Inferior parietal cortex (tissue), 1 donor: ENCODE measurements around the gene ZNF142.

ENCODE experiments used
- DNase-seq: peaks from one replicate; pipeline ENCODE4 v3.0.0-alpha.2; 2016; ENCODE audit errors: extremely low spot score

ZNF142 gene, protein sequence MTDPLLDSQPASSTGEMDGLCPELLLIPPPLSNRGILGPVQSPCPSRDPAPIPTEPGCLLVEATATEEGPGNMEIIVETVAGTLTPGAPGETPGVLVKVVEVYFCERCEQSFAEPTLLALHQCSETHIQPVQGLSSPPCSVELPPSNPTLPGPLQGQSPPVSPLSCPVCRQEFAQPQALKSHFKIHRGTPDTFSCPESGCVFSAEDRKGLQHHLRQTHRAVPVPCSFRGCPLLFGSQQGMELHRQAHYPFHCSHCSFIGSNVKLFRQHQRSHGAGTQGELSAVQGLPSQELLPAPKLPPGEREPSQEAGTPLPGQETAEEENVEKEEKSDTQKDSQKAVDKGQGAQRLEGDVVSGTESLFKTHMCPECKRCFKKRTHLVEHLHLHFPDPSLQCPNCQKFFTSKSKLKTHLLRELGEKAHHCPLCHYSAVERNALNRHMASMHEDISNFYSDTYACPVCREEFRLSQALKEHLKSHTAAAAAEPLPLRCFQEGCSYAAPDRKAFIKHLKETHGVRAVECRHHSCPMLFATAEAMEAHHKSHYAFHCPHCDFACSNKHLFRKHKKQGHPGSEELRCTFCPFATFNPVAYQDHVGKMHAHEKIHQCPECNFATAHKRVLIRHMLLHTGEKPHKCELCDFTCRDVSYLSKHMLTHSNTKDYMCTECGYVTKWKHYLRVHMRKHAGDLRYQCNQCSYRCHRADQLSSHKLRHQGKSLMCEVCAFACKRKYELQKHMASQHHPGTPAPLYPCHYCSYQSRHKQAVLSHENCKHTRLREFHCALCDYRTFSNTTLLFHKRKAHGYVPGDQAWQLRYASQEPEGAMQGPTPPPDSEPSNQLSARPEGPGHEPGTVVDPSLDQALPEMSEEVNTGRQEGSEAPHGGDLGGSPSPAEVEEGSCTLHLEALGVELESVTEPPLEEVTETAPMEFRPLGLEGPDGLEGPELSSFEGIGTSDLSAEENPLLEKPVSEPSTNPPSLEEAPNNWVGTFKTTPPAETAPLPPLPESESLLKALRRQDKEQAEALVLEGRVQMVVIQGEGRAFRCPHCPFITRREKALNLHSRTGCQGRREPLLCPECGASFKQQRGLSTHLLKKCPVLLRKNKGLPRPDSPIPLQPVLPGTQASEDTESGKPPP (N-terminal part only)

DNA sequence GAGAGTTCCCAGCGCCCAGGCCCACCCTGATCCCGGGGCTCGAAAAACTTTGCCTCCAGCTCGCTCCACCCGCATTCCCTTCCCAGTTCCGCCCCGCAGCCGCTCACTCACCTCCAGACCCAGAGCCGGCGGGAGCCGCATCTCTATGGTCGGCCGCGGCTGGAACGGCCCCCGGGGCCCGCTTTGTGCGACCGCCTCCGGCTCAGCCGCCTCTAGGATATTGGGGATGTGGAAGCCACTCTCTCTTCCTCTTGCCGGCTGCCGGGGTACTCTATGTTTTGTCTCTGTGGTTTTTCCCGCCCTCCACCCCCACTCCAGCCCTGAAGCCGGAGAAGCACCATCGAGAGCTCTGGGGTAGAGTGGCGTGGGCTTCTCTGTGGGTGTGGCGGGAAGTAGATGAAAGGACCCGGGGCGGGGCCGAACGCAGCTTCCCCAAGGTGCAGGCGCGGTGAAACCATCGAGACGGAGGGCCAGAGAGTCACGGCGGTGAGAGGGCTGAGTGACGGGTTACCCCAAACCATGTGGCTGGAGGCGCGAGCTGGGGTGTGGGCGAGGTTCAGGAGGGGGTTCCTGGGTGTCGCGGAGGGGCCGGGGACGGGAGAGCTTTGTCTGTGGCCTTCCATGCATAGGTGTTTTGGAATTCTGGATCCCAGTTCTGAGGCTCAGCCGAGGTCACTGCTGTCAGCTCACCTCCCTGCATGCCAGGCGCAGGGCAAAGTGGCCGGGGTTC is at the start of gene ZNF142, which contains the start of gene BCS1L:
Gene ZNF142 (minus strand): TSS at position 366 of the 730 bp plus-strand sequence. CDS start 3,194 bp downstream, outside the sequence.
Gene BCS1L (plus strand): TSS at position 426 of the 730 bp plus-strand sequence. CDS start 1,305 bp downstream, outside the sequence.
- DNase-seq: peak; percentile 88

DNA sequence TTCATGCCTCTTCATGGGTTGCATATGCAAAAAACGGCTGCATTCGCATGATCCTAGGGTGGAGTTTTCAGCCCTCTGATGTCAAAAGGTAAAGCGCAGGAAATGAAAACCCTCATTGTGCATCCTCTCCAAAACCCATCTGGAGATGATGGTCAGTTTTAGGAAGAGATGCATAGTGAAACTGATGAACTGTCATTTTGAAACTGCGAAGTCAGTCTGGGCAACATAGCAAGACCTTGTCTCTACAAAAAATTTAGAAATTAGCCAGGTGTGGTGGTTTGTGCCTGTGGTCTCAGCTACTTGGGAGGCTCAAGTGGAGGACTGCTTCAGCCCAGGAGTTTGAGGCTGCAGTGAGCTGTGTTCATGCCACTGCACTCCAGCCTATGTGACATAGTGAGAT is 48.7 kb upstream of the ZNF142 start:
- DNase-seq: no peak

DNA sequence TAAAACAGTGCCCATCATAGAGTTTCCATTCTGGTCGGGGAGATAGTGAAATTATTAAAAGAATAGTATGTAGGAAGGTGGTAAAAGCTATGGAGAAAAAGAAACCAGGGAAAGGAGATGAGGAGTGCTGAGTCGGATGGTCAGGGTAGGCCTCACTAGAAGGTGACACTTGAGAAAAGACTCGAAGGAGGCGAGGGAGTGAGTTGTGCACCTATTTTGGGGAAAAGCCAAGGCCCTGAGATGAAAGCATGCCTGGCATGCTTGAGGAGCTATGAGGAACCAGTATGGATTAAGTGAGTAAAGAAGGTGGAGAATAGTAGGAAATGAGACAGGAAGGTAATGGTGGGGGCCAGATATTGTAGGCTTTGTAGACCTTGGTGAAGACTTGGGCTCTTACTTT is 43.9 kb upstream of the ZNF142 start:
- DNase-seq: no peak

DNA sequence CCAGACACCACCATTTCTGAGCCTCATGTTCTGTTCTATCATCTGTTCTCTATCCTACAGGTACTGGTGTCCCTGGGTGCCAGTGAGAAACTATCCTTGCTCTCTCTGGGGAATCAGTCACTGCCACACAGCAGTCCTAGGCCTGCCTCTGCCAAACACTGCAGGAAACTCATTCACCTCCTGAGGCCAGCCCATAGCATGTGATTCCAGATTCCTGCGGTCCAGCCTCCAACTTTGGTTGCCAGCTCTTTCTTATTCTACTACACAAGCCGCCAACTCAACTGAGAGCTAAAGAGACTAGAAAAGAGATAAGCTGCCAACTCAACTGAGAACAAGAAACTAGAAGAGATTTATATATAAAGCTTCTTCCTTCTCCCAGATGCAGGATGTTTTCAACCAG is 42.4 kb upstream of the ZNF142 start:
- DNase-seq: no peak

DNA sequence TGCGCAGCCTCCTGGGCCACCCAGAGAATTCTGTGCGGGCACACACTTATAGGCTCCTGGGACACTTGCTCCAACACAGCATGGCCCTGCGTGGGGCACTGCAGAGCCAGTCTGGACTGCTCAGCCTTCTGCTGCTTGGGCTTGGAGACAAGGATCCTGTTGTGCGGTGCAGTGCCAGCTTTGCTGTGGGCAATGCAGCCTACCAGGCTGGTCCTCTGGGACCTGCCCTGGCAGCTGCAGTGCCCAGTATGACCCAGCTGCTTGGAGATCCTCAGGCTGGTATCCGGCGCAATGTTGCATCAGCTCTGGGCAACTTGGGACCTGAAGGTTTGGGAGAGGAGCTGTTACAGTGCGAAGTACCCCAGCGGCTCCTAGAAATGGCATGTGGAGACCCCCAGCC is 39.5 kb upstream of the ZNF142 start:
- DNase-seq: no peak

DNA sequence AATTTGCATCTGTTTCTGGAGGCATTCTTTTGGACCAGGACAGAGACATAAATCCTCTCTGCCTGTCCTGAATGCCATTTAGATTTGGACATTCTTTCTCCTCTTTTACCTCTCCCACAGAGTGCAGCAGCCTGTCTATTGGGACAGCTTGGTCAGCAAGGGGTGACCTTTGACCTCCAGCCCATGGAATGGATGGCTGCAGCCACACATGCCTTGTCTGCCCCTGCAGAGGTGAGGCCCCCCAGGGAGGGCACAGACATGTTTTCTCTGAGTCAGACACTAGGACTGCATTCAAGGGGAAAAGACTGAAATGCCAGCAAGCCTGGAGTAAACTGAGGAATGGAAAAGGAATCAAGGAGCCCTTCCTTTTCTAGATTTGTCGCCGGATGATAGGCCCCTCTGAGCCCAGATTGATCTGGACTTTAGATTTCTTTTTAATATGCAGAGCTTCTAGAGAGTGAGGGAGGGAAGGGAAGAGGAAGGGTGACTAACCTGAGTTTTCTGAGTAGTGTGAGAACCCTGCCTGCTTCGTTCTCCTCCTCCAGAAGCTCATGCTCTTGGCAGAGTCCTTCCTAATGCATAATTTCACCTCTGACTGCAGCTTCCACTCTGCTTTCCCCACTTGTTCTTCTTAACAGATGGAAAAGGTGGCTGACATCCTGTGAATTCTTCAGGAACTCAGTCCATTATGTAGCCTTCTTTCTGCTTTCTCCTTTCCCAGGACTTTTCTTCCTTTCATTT is 35.2 kb upstream of the ZNF142 start:
- no peak for DNase-seq

DNA sequence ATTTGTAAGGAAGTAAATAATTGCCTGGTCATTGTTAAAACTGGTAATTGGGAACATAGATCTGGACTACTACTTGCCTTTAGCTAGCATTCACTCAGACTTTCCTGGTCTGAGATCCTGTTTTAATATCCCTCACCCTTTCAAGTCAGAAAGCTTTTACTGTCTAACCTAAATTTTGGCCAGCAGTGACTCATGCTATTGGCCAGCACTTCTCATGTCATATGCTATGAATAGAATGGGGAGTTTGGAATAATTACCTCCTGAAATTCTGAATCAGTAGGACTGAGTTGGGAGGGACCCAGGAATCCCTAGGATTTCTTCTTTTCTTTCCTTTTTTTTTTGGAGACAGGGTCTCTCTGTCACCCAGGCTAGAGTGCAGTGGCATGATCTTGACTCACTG is 31.8 kb upstream of the ZNF142 start:
- DNase-seq: no peak

DNA sequence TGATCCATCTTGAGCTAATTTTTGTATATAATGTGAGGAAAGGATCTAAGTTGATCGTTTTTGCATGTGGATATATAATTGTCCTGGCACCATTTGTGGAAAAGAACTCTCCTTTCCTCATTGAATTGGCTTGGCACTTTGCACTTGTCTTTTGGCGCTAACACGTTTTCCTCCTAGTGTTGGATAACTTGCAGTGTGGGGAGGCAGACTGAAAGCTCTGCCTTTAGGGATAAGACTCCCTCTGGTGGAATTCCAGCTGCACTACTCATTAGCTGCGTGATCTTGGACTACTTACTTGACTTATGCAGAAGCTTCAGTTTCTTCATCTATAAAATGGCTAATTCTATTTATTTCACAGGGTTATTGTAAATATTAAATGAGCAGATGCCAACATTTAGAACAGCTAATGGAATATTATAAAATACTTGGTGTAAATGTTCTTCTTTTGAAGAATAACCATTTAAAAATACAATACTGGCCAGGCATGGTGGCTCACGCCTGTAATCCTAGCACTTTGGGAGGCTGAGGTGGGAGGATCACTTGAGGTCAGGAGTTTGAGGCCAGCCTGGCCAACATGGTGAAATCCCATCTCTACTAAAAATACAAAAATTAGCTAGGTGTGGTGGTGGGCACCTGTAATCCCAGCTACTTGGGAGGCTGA is 28.1 kb upstream of the ZNF142 start:
- DNase-seq: peak; percentile 83

DNA sequence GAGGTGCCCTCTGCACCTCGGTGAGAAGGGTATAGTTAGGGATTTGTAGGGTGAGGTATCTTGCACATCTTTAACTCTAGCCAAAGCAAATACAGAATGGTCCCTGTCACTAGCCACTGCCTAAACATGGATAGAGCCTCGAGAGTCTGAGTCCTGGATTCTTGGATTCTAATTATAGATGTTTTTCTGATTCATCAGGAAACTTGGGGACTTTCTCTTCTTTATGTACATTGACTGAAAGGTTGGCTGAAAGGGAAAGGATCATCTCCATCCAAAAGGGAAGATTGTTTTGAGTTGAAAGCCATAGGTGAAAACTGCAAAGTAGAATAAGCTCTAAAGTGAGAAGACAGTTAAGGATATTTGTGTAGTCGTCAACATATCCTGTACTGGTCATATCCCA is 20.6 kb upstream of the ZNF142 start:
- DNase-seq: no peak

DNA sequence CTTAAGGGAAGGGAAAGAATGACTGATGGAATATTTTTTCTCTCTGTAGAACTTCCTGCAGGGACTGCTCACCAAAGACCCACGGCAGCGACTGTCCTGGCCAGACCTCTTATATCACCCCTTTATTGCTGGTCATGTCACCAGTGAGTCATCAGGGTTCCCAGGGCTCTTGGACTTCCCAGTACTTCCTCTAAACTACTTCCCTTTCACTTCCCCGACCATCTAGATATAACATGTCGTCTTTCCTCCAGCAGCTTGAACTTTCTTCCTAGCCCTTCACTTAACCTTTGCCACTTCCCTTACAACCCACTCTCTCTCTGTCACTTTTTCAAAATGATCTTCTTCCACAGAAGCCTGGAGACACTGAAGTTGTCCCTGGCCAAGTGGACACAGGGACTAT is 19.7 kb upstream of the ZNF142 start:
- DNase-seq: no peak

DNA sequence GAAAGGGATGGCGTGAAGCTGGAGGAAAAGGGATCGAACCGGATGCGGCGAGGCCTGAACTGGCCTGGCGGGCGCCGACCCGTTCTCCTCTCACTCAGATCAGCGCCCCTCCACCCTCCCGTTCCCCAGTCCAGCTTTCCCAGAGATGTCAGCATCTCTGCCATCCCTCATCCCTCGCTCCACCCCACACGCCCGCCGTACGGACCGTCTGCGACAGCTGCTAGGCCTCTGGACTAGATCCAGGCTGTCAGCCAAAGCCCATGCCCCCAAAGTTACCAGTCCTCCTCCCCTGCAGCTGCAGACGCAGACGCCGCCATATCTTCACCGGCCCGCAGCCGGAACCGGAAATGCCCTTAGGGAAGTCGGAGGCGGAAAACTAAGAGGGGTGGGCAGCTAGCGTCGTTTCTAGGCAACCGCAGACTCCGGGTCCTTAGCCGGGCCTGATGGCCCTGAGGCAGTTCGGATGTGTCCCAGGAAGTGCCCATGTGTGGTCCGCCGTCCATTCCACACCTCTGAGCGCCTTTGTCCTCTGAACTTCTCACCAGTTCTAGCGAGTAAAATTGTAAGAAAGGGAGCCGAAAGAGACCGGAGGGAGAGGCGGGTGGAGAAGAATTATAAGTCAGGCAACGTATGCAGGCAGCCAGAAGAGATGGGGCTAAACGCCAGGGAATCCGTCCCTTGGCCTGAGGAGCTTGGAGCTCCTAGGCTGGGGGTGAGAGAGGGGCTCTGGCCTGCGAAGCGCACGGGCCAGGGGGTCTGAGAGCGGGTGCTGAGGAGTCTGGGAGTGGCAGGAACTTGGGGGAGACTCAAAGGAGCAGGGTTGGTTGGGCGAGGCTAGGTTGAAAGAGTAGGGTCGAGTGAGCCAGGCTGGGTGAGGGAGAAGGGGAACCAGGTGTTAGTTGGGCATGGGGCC is 12.5 kb upstream of the ZNF142 start, which contains the start of the genes RNF25 and STK36:
Gene RNF25 (minus strand): TSS at position 349 of the 913 bp plus-strand sequence. CDS start 32 bp downstream, at position 317.
Gene STK36 (plus strand): TSS at position 433 of the 913 bp plus-strand sequence. CDS start 744 bp downstream, outside the sequence.
- DNase-seq: peak; percentile 91

DNA sequence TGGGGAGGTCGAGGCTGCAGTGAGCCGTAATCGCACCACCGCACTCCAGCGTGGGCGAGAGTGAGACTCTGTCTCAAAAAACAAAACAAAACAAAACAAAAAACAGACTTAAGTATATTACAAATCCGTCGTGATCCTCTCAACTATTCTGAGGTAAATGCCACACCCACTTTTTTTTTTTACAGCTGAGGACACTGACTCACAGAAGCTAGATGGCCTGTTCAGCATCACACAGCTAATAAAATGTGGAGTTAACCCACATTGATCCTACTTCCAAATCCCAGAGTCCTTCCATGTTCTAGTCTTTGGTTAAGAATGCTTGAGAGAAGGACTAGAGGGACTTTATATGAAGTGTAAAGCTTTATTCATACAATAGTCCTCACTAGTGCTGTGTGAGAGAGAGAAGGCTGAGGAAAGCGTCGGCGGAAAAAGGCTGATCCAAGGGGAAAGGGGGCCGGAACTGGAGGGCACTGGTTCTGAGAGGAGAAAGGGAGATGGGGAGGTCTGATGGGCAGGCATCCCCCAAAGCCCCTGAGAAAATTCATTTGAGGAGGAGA is 11.8 kb upstream of the ZNF142 start:
- DNase-seq: no peak

DNA sequence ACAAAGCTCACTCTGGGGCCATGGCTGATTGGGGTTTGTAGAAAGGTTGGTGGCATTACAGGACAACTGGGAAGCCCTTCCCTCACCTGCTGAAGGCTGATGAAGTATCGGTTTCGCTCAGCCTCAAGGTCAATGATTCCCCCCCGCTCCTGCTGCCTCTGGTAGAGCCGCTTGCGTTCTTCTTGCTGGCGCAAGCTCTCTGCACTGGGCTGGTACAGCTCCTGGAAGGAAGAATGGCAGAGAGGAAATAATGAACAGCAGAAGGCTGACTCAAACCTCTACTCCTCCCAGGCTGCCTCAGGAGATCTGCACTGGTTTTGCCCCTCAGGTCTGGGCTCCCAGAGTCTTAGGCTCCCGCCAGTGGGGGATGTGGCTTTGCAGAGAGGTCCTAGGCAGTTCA is 5.2 kb upstream of the ZNF142 start:
- no peak for DNase-seq

DNA sequence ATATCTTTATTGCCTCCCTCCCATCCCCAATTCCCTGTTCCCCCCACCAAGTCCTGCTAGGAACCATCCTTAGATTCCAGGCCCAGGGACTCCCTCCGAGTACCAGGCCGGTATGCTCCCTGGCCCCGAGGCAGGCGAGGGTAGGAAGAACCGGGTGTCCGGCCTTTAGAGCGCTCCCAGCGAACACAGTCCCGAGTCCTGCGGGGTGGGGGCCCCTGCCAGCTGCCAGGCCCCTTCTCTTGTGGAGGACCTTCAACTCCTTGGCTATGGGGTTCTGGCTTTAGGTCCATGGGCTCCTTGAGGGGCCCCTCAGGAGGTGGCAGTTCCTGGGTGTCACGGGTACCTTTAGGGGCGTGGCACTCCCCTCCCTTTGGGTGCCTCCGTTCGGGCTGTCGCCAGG is 4.5 kb upstream of the ZNF142 start:
- DNase-seq: no peak

DNA sequence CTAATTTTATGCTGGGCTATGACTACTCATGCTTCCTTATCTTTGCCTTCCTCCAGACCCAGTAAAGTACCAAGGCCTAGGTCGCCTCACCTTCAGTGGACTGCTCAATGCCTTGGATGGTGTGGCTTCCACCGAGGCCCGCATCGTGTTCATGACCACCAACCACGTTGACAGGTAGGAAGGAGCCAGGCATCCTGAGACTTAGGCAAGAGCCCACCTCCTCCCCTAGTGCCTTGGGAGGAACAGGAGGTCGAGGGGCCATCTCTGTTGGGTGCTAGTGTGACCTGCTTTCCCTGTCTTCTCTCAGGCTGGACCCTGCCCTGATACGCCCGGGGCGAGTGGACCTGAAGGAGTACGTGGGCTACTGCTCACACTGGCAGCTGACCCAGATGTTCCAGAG is 3.4 kb upstream of the ZNF142 start:
- no peak for DNase-seq

DNA sequence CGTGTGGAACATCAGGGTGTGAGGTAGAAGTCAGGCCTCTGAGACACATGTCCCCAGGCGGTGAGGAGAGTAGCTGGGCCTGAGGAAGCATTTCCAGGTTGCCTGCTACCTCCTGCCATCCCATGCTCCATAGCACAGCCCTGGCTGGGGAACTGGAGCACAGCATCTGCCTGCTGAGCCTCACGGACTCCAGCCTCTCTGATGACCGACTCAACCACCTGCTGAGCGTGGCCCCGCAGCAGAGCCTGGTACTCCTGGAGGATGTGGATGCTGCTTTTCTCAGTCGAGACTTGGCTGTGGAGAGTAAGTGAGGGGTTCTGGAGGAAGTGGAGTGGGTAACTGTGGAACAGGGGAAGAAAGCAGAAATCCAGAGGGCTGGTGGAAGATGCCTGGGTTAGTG is 3.0 kb upstream of the ZNF142 start:
- DNase-seq: no peak

DNA sequence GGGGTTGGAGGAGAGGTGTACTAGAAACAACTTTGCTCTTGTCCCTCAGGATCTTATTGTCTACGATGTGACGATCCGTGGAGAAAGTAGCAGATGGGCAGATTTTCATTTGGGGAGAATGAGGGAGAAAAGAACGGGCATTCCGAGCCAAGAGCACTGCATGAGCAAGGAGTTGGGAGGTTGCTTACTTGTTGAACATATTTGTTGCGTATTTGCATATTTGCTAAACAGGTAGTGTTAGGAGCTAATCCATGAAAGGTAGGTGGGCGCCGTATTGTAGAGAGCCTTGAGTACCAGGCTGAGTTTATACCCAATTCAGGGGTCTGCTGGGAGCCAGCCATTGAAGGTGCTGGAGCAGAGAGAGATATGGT is 550 bp upstream of the ZNF142 start:
- DNase-seq: no peak

DNA sequence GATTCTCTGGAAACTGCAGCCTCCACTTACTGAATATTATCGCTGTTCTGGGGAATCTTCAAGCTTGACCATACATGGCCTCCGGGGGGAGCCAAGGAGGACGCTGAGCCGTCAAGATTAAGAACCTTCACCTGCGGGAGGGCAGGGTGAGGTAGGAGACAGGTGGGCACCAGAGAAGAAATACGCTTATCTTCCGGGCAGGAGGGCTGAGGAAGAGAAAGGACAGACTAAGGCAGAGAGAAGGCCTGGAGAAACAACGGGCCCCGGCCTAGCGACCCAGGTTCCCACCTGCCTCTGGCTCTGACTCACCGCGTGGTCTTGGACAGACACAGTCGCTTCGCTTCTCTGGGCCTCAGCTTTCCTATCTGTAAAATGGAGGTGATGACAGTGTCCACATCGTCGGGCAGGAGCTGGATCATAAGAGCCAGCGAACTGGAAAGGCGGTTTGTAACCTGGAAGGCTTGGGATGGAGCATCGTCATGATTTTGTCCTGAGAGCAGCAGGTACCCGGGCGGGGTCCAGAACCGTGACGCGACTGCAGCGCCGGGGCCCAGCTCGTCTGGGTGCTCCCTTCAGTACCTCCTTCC is 659 bp downstream of the ZNF142 start:
- peak; percentile 11 for DNase-seq
